ENCODE measurements around the gene NAE1. TPM values are rescaled to one million over a fixed set of nuclear protein-coding genes. Genes with fewer than 3 reads are reported as not detected.

NAE1 gene
- total RNA-seq, 1 experiment from 2014 or later = 129 TPM

DNA sequence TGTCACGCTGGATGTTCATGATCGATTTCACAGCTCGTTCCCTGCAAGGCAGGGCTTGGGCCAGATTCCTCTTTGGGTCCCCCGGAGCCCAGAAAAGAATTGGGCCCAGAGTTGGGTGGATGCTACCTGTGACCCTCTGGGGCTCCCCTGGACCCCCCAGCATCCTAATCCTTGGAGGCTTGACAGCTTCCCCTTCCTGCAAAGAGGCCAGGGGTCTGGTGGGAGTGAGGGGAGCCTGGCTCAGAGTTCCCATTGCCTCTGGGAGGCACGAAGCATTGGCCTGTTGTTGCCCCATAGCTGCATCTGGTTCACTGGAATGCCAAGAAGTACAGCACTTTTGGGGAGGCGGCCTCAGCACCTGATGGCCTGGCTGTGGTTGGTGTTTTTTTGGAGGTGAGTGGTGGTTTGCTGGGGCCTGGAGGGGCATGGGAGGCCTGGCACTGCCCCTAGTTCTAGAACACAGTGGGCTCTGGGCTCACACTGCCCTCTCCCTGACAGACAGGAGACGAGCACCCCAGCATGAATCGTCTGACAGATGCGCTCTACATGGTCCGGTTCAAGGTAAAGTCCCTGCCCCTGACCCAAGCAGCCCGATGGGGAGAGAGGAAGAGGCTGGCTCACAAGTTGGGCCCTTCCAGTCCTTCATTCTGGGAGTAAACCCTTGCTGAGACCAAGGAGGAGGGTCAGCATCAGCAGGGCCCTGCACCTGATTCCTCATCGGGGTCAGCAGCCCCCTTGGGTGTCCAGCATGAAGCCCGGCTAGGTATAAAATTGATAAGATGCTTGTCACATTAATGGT, 20.6 kb upstream of the NAE1 start:
- DNase-seq (ENCODE audit: low spot score) = no peak
- H3K4me1 Mint-ChIP-seq = no peaks in the 10 kb centered on the region
- peaks cover 22% of the 10 kb centered on the region for H3K27me3 Mint-ChIP-seq (ENCODE audit: low read depth)
- ATAC-seq = no peak
- H3K27ac Mint-ChIP-seq = no peak overlapping the region
- no peak overlapping the region for H3K4me3 Mint-ChIP-seq
- no peak for TF ChIP-seq ATF1 (CRISPR knock-in tag; IDR thresholded peaks at IDR 0.05)
- no peak for TF ChIP-seq OVOL2 (CRISPR knock-in tag; IDR thresholded peaks at IDR 0.05; ENCODE audit: borderline replicate concordance)
- TF ChIP-seq NR3C1 (CRISPR knock-in tag; conservative IDR thresholded peaks at IDR 0.05; ENCODE audit: low read depth) = no peak
- no peak for TF ChIP-seq ESRRA (CRISPR knock-in tag; IDR thresholded peaks at IDR 0.05; ENCODE audit: borderline replicate concordance)
- no peak for TF ChIP-seq NR2C2 (CRISPR knock-in tag; IDR thresholded peaks at IDR 0.05)
- no peak for TF ChIP-seq ZNF263 (CRISPR knock-in tag; IDR thresholded peaks at IDR 0.05; ENCODE audit: low read depth)
- no peak for TF ChIP-seq TCF7 (CRISPR knock-in tag; IDR thresholded peaks at IDR 0.05; ENCODE audit: low read depth)
- TF ChIP-seq, protein P1, sequence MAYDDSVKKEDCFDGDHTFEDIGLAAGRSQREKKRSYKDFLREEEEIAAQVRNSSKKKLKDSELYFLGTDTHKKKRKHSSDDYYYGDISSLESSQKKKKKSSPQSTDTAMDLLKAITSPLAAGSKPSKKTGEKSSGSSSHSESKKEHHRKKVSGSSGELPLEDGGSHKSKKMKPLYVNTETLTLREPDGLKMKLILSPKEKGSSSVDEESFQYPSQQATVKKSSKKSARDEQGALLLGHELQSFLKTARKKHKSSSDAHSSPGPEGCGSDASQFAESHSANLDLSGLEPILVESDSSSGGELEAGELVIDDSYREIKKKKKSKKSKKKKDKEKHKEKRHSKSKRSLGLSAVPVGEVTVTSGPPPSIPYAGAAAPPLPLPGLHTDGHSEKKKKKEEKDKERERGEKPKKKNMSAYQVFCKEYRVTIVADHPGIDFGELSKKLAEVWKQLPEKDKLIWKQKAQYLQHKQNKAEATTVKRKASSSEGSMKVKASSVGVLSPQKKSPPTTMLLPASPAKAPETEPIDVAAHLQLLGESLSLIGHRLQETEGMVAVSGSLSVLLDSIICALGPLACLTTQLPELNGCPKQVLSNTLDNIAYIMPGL (CRISPR knock-in tag; IDR thresholded peaks at IDR 0.05) = no peak
- ChIA-PET POLR2A (interaction anchor here (0.5 kb wide), 1 partner anchor 19 kb away, joined by 4 read pairs; no protein-coding TSS in a partner anchor), CTCF (interaction anchor here (1.2 to 4.0 kb wide), 5 partner anchors 16 to 200 kb away, joined by 3 to 70 read pairs (median 4); partner anchors contain the start of gene NAE1)
- H3K9me3 Mint-ChIP-seq = no peaks in the 10 kb centered on the region
- H3K36me3 Mint-ChIP-seq = no peaks in the 10 kb centered on the region

DNA sequence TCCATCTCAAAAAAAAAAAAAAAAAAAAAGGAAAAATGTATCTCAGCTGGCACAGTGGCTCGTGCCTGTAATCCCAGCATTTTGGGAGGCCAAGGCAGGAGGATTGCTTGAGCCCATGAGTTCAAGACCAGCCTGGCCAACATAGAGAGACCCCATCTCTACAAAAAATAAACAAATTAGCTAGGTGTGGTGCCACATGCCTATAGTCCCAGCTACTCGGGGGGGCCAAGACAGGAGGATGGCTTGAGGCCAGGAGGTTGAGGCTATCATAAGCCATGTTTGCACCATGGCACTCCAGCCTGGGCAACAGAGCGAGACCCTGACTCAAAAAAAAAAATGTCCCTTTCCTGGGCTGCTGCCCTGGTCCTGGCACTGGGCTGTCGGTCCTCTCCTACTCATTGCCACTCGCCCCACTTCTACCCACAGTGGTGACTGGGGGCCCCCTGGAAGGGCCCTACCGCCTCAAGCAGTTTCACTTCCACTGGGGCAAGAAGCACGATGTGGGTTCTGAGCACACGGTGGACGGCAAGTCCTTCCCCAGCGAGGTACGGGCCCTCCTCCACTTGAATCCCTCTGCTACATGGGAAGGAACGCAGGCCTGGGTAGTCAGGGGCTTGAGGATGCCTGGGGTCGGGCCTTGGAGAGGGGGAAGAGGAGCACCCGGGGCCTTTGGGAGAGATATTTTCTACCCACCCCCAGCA, 19.5 kb upstream of the NAE1 start:
- ChIA-PET CTCF (interaction anchor here (0.7 to 4.0 kb wide), 8 partner anchors 17 to 242 kb away, joined by 3 to 70 read pairs (median 6); partner anchors contain the start of gene NAE1), POLR2A (no interaction called here)
- no peak for ATAC-seq
- Mint-ChIP-seq H3K4me1 (peaks cover 9% of the 10 kb centered on the region), H3K4me3 (no peak overlapping the region), H3K27ac (no peak overlapping the region), H3K27me3 (ENCODE audit: low read depth) (peaks cover 33% of the 10 kb centered on the region), H3K36me3 (no peaks in the 10 kb centered on the region), H3K9me3 (no peaks in the 10 kb centered on the region)
- no peak for TF ChIP-seq GABPB1 (CRISPR knock-in tag; IDR thresholded peaks at IDR 0.05)
- TF ChIP-seq MAX (CRISPR knock-in tag; IDR thresholded peaks at IDR 0.05) = no peak
- no peak for TF ChIP-seq NFE2L1 (CRISPR knock-in tag; IDR thresholded peaks at IDR 0.05)
- no peak for TF ChIP-seq NR3C1 (CRISPR knock-in tag; conservative IDR thresholded peaks at IDR 0.05; ENCODE audit: low read depth)
- no peak for TF ChIP-seq ZNF138 (CRISPR knock-in tag; conservative IDR thresholded peaks at IDR 0.05)
- no peak for TF ChIP-seq FOXK1 (CRISPR knock-in tag; IDR thresholded peaks at IDR 0.05)
- no peak for TF ChIP-seq TEAD4 (CRISPR knock-in tag; IDR thresholded peaks at IDR 0.05)
- TF ChIP-seq, protein P2, sequence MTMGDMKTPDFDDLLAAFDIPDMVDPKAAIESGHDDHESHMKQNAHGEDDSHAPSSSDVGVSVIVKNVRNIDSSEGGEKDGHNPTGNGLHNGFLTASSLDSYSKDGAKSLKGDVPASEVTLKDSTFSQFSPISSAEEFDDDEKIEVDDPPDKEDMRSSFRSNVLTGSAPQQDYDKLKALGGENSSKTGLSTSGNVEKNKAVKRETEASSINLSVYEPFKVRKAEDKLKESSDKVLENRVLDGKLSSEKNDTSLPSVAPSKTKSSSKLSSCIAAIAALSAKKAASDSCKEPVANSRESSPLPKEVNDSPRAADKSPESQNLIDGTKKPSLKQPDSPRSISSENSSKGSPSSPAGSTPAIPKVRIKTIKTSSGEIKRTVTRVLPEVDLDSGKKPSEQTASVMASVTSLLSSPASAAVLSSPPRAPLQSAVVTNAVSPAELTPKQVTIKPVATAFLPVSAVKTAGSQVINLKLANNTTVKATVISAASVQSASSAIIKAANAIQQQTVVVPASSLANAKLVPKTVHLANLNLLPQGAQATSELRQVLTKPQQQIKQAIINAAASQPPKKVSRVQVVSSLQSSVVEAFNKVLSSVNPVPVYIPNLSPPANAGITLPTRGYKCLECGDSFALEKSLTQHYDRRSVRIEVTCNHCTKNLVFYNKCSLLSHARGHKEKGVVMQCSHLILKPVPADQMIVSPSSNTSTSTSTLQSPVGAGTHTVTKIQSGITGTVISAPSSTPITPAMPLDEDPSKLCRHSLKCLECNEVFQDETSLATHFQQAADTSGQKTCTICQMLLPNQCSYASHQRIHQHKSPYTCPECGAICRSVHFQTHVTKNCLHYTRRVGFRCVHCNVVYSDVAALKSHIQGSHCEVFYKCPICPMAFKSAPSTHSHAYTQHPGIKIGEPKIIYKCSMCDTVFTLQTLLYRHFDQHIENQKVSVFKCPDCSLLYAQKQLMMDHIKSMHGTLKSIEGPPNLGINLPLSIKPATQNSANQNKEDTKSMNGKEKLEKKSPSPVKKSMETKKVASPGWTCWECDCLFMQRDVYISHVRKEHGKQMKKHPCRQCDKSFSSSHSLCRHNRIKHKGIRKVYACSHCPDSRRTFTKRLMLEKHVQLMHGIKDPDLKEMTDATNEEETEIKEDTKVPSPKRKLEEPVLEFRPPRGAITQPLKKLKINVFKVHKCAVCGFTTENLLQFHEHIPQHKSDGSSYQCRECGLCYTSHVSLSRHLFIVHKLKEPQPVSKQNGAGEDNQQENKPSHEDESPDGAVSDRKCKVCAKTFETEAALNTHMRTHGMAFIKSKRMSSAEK (CRISPR knock-in tag; IDR thresholded peaks at IDR 0.05; ENCODE audit: borderline replicate concordance) = no peak
- TF ChIP-seq ATF2 (CRISPR knock-in tag; IDR thresholded peaks at IDR 0.05; ENCODE audit: borderline replicate concordance, low read depth) = no peak
- no peak for TF ChIP-seq ZNF317 (CRISPR knock-in tag; IDR thresholded peaks at IDR 0.05; ENCODE audit: borderline replicate concordance, low read depth)
- TF ChIP-seq CTCF (IDR thresholded peaks at IDR 0.05) = no peak
- no peak for TF ChIP-seq NR1H2 (CRISPR knock-in tag; IDR thresholded peaks at IDR 0.05)
- DNase-seq (ENCODE audit: low spot score) = no peak
